NB4 (cell line): Measurements from ENCODE around the gene RPP21.

ENCODE experiments used
- CTCF ChIP-seq: IDR thresholded peaks from one replicate; pipeline ENCODE4 v1.5.1; 2012; ENCODE audit warnings: low read depth, low read length
- POLR2A ChIP-seq: IDR thresholded peaks from 2 replicates; pipeline ENCODE4 v1.6.1; 2011; ENCODE audit warnings: mild to moderate bottlenecking; ENCODE audit not compliant: insufficient read length; ENCODE audit errors: extremely low read depth

GRCh38 chr6:30326526-30327231 is 18.3 kb upstream of the RPP21 start, which contains the start of gene TRIM39:
- TF ChIP-seq CTCF: no peak
- peak; percentile 57 for TF ChIP-seq POLR2A
